Daoy (cell line): Measurements from ENCODE around the gene JADE2. TPM values are rescaled to one million over a fixed set of nuclear protein-coding genes. Genes with fewer than 3 reads are reported as not detected.
A peak's percentile ranks its signal among the peaks of the same experiment; 100 is the strongest.
"Not testable (repeated sequence)": the region's sequence is repeated elsewhere in the genome, so short reads cannot be mapped to it uniquely, and the experiment has no call there.

ENCODE experiments used
- DNase-seq: peaks from one replicate; pipeline ENCODE4 v3.0.0-alpha.2; 2015; ENCODE audit warnings: low read depth
- total RNA-seq: library from RNA; depleted of rRNA; stranded (reverse); fragments of >200 nt; shearing (Covaris generic); gene quantifications from 2 replicates; pipeline ENCODE4 v1.2.3, GENCODE V29; 2014

Gene JADE2
- total RNA-seq, 1 experiment from 2014 or later = 21.1 TPM

DNA sequence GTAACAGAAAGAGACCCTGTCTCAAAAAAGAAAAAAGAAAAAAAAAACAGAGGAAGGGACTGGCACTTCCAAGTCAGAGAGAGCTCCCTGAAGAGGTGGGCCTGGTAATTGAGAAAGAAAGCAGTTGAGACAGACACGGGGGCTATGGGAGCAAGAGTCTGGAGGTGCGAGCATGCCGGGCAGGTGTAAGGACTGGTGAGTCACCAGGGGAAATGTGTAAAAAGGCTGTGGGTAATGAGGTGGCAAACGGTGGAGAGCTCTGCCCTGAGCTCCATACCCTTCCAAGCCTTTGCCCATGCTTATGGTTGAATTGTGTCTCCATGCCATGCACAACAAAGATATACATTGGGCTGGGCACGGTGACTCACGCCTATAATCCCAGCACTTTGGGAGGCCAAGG is 18.0 kb upstream of the JADE2 start:
- DNase-seq = peak; percentile 30

DNA sequence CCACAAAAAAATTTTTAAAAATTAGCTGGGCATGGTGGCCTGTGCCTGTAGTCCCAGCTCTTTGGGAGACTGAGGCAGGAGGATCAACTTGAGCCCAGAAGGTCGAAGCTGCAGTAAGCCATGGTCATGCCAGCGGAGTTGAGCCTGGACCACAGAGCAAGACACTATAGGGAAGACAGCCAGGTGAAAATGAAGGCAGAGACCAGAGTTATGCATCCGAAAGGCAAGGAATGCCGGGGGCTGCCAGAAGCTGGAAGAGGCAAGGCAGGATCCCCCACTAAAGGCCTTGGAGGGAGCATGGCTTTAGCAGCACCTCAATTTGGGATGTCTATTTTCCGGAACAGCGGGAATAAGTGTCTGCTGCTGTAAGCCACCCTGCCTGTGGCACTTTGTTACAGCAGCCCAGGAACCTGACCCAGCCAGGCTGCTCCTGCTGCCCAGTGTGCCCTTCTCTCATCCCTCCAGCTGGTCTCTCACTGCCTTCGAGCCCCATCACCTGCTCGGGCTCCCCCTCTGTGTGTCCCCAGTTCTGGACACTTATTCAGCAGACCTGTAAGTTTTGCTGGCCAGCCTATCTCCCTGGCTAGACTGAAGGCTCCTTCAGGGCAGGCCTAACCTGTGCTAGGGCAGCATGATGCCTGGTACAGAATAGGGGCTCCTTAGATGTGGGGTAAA is 16.8 kb upstream of the JADE2 start:
- no peak for DNase-seq

DNA sequence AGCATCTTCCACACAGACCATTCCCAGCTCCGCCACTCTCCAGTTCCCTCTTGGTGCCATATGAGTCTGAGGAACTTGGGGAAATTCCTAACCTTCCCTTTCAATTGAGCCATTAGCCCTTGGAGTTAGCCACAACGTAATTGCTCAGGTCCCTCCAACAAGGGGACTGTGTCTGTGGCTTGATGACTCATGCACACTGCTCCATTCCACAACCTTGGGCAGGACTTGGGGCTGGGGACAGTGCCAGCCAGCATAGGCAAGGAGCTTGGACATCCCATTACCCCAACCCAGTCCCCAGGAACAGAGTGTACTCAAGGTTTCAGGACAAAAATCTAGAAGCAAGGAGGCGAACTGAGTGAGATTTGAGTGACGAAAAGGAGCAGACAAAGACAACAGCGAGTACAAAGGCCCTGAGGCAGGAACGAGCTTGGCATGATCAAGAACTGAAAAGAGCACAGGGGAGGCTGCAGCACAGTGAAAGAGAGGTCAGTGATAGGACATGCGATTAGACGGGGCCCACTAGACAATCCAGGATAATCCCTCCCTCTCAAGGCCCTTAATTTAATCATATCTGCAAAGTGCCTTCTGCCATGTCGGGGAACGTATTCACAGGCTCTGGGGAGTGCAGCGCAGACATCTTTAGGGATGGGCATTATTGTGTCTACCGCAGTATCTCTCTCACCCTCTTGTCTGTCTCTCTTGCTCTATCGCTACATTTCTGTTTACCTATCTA is 16.0 kb upstream of the JADE2 start:
- peak; percentile 88 for DNase-seq

DNA sequence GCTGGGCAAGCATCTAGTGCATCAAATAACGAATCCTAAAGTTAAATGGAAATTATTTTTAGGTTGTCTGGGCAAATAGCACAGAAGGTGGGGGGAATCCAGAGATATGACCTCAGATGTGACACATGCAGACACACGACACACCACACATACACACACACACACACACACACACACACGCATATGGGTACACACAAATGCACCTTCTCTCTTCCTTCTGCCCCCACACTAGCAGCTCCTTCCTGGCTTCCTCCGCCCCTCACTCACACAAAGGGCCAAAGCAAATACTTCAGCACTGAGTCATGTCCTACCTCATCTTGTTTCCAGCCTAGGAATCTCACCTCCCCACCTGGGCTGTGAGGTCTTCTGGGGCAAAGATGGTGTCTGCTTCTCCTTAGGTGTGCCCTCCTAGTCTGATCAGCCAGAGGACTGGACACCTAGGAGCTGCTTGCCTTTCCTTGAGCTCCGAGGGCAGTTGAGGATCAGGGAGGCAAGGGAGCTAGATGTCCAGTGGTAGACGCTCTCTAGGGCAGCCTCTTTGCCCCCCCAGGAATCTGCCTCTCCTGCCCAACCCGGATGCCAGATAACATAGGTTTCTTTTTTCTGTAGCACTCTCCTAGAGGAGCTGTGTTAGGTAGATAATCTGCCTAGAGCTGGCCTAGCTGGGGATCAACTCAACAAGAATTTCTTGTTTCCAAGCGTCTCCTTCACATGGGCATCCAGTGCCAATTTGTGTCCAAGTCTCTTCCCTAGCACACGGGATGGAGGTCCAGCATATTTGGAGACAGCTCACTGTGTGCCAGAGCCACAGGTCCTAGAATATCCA is 14.3 kb upstream of the JADE2 start:
- DNase-seq = peak; percentile 89

DNA sequence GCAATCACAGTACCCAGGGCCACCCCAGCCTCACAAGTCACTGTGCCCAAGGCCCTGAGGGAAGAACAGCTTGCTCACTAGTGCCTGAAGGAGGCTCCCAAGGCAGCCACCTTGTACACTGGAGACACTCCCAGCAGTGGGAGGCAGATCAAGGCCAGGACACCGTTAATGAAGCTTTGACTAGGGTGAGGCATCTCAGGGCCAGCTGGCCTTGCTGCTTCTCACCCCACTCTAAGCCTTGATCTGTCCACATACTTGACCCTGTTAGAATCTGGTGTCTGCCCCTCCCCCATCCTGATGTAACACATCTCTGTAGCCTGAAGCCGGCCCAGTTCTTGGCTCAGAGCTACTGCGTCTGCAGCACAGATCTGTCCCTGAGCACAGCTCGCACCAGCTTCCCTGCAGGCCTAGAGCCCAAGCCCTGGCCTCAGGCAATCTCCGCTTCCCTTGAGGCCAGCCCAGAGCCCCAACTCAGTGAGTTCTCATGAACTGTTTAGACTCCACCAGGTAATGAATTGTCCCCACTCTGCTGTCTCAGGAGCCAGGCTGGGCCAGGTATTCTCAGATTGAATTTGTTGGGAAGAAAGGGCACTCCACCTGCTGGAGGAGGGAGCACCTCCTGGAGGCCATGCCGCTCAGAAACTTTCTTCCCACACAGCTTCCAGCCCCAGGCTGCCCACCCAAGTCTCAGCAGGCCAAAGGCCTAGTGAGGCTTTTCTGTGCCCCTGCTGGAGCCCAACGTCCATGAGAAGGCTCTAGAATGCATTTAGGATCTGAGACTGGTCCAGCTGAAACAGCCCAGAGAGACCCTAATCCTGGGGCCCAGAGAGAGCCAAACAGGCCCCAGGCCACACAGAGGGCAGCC is 13.4 kb upstream of the JADE2 start:
- DNase-seq = peak; percentile 52

DNA sequence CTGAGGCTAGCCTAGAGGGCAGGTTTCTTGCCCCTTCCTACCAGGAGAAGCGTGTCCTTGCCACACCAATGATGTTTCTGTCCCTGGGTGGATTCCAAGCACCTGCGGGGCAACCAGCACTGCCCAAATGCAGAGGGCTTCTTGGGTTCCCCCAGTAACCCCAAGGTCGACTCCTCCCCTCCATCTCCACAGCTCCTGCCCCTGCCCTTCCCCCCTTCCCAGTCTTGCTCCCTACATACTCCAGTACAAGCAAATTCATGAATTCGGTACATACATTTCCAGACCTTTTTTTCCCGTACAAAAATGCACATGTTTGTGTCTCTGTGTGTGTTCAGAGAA is 12.8 kb upstream of the JADE2 start:
- DNase-seq = no peak

DNA sequence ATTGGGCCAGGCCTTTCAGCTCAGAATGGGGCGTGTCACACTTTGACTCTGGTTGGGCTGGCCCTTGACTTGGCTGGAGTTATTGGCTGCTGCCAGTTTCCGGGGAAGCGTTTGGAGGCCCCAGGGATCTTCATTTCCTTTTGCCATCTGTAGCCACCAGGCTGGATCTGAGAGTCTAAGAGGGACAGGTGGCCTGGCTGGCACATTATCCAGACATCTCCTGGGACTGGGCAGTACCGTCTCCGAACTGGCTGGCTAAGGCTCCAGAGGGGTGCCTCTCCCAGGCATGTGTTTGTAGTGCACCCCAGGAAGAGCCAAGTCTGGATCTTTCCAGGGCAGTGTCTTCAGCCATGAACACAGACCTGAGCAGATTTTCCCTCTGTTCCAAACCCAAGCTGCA is 9.7 kb upstream of the JADE2 start:
- DNase-seq = no peak

DNA sequence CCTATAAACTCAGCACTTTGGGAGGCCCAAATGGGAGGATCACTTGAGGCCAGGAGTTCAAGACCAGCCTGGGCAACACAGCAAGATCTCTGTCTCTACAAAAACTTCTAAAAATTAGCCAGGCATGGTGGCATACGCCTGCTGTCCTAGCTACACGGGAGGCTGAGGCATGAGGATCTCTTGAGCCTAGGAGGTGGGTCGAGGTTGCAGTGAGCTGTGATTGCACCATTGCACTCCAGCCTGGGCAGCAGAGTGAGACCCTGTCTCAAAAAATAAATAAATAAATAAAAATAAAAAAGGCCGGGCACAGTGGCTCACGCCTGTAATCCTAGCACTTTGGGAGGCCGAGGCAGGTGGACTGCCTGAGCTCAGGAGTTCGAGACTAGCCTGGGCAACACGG is 8.5 kb upstream of the JADE2 start:
- DNase-seq = not testable (repeated sequence)

DNA sequence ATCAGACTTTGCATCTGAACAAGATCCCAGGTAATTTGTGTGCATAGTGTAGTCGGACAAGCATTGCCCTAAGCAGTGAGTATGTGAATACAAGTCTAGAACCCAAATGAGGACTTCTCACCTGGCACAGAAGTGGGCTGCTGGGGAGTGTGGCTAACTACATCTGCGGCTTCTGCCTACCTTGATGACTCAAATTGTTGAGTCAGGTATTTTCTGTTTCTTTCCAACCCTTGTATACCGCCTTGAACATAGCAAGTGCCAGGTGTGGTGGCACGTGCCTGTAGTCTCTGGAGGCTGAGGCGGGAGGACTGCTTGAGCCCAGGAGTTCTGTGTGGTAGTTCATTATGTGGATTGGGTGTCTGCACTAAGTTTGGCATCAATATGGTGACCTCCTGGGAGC is 7.9 kb upstream of the JADE2 start:
- DNase-seq = no peak

DNA sequence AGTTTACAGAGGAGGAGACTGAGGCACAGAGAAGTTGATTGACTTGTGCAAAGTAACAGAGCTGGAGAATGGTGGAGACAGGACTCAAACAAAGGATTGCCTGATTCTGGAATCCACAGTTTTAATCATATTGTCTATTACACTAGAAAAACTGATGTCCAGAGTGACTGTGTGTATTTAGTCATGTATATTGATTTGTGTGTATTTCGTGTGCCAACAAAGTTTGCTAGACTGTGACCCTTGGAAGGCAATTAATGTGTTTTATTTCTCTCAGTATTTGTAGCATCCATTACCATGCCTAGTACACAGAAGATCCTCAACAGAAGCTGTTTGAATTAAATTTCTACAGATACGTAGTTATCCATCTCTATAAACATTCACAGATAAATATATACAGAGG is 5.5 kb upstream of the JADE2 start:
- DNase-seq = no peak

DNA sequence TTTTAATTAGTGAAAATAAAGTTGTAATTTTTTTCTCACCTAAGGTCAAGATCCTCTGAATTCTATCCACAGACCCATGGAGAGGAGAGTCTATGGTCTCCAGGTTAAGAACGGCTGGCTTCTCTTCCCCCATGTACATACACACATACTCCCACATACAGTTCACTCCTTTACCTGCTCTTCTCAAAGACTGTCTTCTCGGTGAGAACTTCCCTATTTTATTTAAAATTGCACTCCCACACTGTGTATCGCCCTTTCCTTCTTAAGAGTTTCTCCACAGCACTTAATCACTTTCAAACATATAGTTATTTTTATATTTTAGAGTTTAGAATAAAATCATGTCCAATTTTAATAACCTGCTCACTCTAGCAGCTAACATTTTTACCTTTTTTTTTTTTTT is 3.6 kb upstream of the JADE2 start:
- no peak for DNase-seq

DNA sequence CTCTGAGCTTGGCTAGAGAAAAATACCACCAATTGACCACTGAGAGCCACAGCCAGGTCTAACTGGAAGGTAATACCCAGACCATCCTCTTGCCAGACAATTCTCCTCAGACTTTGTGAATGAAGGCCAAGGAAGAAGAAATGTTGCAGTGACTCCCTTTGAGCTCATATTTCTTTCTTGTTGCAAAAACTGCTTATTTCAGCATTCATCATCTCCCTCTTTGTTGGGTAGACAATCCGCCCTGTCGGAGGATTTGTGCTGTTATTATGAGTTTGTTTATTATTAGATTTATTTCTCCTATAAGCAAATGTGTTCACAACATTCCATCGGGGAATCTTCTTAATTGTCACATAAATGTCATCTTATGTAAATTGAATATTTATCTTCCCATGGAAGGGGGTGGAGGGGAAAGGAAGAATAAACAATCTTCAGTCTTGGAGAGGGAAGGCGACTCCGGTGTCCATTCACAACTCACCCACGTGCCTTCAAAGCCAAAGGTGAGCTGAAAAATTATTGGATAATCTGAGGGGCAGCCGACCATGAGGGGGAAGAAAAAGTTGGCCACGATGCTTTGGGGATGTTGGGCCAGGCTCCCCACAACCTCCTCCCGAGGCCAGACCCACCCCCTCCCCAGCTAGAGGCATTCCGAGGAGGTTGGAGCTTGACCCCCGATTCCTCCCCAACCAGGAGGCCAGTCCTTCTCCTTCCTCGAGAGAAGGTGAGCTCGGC is 1.8 kb upstream of the JADE2 start:
- DNase-seq = no peak

DNA sequence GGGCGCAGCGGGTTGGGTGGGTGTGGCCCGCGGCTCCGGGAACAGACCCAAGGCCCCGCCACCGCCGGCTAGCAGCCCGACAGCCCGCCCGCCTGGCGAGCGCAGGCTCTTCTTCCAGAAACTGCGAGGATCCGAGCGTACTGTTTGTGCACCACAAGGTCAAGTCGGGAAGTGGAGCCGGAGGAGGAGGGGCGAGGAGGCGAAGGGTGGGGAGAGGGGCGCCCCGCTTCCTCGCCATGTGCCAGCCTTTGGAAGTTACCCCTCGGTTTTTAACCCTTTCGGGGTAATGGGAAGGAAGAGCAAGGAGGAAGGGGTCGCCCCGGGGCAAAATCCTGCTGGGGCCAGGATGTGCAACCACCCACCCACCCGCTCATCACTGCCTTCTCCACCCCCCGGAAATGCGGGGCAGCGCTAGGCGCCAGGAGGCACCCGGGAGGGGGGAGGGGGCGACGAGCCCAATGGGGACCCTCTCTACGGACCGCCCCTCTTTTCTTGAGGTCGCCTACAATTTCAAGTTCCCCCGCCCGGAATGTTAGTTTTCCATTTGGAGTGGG is 1.1 kb upstream of the JADE2 start:
- peak; percentile 82 for DNase-seq

DNA sequence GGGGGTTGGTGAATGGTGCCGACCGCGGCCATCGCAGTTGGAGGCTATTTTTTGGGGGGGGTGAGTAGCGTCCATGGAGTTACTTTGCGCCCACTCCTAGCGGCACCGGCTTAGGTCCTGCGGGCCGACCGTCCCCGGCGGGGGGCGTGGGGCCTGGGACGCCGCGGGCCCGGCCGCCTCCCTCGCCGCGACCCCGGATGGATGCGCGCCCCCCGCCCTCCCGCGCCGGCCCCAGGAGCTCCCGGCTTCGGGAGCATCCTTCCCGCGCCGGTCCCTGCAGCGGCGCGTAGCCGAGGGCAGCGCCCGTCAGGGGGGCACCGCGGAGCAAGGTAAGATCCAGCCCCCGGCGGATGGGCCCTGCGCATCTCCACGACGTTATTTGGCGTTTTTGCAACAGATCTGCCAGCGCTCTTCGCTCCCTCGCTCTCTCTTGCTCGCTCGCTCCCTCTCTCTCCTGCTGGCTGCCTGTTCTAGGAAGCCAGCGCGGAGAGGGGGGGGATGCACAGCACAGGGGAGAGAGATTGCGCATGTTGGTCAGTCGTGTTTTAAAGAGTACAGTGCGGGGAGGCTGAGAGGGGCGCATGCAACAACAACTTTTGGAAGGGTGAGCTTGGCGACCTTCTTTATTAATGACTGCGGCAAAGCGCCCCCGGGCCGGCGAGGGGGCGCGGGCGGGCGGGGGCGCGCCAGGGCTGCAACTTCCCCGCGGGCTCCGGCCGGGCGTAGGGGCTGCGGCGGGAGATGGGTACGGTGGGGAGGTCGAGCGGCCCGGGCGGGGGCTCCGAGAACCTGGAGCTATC is 413 bp downstream of the JADE2 start:
- DNase-seq = peak; percentile 82

DNA sequence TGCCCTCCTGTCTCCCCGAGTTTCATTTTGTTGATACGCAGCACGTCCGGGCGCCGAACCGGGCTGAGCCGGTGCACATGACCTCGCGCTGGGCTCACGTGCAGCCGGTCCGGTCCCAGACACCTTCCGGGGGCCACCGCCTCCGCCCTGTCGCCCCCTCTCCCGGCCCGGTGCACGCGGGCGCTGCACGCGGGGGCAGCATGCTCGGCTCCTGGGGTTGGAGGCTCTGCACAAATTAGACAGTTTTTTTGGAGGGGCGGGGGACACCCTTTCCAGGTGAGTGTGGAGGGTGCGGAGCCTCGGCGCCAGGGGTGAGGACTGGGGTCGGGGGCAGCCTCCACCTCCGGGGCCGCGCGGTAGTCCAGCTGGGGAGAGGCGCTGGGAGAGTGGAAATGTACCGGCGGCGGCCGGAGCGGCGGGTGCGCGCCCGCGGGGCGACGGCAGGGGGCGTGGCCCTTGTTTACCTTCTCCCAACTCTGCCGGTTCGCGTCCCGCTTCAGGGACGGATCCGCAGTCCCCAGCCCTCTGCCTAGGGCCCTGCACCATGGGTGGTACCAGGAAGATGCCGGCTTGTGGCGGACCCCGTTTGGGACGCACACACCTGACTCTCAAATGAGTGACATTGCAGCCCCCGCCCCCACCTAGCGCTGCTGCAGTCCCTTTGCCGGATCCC is 1.1 kb downstream of the JADE2 start:
- peak; percentile 57 for DNase-seq

DNA sequence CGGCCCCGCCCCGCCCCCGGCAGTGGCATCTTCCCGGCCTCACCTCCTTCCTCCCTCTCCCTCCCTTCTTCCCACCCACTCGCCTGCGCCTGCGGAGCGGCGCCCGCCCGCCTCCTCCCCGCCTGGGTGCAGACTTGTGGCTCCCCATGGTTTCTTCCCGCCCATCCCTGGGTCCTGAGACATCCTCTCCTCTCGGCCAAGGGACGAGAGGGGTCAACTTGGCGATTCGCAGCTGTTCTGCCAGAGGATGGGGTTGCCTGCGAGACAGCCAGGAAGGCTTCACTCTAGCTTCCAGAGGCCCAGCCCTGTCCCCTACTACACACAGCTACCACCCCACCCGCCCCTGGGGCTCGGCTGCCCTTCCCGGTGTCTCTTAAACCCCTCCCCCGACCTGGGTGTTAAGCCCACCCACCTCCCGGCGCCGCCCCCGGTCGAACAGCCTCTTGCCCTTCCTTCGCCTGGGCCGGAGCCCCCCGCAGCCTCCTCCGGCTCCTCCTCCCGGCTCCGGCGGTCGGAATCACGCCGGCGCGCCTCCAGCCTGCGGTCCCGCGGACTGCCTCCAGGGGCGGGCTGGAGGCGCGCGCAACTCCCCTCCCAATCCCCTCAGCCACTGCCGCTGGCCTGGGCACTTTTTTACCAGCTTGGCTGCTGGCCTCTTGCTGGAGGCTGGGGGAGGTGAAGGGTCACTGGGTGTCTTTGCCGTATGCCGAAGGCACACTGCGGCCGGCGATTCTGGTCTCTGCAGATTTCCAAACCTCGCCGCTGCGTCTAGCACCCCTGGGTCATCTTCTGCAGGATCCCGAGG is 1.9 kb downstream of the JADE2 start:
- DNase-seq = peak; percentile 94

DNA sequence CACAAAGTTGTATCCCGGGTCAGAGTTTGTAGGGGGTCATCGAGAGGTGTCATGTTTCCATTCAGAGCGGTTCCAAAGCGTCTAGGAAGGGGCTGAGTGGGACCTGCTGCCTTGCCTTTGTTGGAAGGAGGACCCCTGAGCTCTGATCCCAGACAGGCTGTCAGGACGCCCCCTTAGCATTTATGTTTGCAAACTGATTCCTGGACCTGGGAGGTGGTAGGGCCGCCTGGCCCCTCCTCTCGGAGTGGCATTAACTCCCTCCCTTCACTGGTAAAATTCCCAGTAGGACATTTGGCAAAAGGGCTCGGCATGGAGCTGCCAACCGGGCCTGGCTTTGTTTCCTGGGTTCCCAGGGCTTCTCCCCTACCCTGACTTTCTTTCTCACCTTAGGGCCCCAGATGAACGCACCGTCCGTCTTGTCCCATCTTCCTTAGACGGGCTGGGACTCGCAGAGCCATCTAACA is 2.5 kb downstream of the JADE2 start:
- DNase-seq = no peak

DNA sequence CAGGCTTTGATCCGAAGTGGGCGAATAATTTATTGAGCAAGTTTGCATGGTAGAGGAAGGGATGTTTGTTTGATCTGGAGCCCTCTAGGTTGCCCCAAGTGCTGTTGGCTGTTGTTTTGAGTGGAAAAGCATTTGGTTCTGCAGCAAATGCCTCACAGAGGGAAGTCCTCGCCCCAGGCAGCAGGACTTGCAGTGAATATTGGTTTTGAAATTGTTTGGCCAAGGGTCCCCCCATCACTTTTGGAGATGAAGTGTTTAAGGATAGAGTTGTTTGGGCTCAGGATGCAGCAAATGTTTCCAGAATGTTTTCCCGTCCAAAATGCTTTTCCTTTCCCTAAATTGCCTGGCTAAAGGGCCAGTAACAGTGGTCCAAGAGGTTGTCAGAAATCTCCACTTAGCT is 3.1 kb downstream of the JADE2 start:
- DNase-seq = no peak

DNA sequence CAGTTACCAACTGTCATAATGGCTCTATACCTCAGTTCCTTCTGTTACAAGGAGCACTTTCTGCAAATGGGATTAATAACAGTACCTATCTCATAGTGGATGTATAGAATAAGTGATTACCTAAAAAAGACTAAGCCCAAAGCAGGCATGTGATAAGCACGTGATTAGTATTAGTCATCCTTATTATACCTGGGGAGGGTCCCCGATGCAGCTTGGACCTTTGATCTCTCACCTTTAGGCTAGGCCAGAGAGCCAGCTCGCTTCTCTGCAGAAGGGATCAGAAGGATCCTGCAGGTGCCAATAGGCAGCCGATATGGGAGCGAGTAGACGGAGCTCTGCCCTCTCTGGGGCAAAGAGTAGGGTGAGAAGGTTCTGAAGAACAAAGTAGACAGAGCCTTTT is 4.0 kb downstream of the JADE2 start:
- no peak for DNase-seq
